Stimulated activated CD8-positive, alpha-beta memory T cell treated with anti-CD3 and anti-CD28 coated beads, Interleukin-7, amount 100 ng/mL, for 4 hours (primary cell): ENCODE measurements around the gene TIMM23.

Experiments
- DNase-seq, 2 donors: peaks; one replicate each; pipeline ENCODE4 v3.0.0-alpha.2; 2020; ENCODE audit warnings: low read depth in 2 of 2

TIMM23 gene

DNA sequence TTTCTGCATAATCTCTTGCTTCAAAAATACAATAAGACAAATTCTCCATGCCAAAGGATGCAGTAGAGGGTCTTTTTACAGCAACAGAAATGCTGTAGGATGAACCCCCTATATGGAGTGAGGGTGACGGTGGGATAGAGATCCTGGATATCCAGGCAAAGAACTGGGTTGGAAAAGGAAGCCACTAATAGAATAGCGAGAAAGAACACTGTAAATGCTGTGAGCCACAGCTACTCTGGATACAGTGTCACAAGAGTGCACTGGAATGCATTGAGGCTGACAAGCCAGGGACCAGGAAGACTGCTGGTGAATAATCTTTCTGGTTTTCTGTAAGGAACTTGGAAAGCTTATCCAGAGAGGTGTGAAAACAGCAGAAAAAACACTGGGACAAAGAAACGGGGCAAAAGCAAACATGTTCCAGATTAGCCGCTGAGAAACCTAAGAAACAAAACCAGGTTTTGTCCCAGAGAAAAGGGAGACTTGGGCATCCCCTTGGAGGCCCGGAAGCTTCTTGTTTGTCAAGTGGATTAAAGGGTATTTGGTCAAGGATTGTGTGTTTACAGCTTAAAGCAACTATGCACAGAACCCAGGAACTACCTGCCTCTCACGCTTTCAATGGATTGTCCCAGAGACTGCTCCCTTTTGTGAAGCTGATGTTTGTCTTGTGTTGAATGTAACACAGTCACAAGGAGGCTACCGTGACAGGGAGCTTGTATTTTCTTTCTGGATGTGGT is 79.9 kb downstream of the TIMM23 start:
- no peak for DNase-seq

DNA sequence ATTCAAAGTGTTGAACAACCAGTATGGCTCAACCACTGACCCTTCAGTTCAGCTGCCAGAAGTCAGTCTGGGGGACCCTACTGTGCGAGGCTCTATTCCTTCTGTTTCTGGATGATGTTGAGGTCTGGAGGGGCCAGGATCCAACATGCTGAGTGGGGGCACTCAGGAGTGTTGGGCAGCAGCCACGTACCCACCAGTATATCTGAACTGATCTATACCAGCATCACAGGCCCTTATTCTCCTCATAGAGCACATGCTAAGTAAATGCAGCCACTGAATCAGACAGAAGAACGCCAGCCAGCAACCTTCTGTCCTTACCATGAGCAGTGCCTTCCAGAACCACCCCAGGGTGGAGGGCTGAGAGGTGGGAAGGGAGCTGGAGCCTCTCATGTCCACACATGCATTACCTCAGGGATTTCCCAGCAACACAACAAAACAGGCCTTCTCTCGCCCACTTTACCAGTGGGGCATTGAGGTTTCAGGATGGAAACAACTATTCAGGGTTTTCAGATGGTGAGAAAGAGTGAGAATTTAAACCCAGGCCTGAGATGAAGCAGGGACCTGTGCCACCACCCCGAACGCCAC is 80.6 kb downstream of the TIMM23 start:
- DNase-seq, result no peak
